Astrocyte of the spinal cord (primary cell): ENCODE measurements around the gene HOATZ.

Source experiments
- DNase-seq: peaks from one replicate; pipeline ENCODE4 v3.0.0; 2011; ENCODE audit warnings: low read depth, low spot score
- H3K4me3 ChIP-seq: 2 replicates; pipeline ENCODE4 v1.5.1; 2011; ENCODE audit warnings: low read depth, mild to moderate bottlenecking, low read length, moderate library complexity
- in situ Hi-C: cut with HindIII; loops from 2 replicates; pipeline ENCODE4 v1.10.0; 2017; ENCODE audit warnings: low sequenced_read_pairs
- TF ChIP-seq, protein P1 (sequence below): IDR thresholded peaks from 2 replicates; pipeline ENCODE4 v1.5.1; 2012; ENCODE audit warnings: low read depth, mild to moderate bottlenecking, low read length, inconsistent platforms

Gene HOATZ

DNA sequence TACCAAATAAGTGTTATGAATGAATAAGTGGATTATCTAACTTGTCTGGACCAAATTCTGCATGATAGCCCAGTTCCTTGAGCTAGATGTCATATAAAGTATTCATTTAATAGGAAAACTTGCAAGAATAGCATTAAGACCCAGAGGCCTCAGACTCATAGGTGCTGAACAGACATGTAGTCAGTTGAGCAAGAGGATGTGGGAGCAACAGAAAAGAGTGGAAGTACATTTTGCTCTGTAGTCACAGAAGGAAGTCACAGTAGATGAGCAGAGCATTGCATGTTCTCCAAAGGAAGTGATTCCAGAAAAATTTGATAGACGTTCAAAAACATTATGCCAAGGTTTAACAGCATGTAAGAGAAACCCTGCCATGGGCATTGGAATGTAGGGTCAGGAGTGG is 9.5 kb downstream of the HOATZ start:
- no peak overlapping the region for H3K4me3 ChIP-seq
- in situ Hi-C loops, result no loop called here
- TF ChIP-seq, protein P1, sequence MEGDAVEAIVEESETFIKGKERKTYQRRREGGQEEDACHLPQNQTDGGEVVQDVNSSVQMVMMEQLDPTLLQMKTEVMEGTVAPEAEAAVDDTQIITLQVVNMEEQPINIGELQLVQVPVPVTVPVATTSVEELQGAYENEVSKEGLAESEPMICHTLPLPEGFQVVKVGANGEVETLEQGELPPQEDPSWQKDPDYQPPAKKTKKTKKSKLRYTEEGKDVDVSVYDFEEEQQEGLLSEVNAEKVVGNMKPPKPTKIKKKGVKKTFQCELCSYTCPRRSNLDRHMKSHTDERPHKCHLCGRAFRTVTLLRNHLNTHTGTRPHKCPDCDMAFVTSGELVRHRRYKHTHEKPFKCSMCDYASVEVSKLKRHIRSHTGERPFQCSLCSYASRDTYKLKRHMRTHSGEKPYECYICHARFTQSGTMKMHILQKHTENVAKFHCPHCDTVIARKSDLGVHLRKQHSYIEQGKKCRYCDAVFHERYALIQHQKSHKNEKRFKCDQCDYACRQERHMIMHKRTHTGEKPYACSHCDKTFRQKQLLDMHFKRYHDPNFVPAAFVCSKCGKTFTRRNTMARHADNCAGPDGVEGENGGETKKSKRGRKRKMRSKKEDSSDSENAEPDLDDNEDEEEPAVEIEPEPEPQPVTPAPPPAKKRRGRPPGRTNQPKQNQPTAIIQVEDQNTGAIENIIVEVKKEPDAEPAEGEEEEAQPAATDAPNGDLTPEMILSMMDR, result no peak
- DNase-seq, result no peak

DNA sequence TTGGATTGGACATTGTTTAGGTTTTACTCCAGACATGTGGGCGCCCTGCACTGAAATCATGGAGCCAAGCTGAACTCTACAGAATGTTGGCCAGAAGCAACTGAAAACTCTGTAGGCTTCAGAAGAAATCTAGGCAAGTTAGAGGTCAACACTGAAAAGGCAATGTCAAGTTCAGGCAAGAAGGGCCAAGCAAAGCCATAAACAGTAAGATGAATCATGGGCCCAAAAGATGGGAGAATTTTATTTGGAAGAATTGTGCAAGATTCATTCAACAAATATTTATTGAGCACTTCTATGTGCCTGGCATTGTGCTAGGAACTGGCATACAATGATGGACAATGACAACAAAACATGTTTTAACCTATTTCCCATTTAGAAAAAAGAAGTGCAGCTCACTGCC is 10.9 kb downstream of the HOATZ start:
- in situ Hi-C loops, result no loop called here
- TF ChIP-seq, protein P1, result no peak
- no peak for DNase-seq

DNA sequence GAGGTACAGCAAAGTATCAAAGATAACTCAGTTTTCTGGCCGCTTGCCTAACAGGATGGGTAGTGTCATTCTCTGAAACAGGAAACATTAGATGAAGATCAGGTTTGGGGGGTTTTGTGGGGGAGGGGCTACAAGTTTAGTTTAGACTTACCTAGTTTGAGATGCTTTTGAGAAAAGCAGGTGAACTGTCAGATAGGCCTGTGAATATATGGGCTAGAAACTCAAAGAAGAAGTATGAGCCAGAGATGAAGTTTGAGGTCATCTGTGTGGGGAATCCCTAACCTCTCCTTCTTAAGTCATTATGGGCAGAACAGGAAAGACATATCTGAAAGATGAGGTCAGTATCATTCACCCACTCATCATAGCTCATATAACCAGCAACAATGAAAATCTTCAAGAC is 11.9 kb downstream of the HOATZ start:
- no peak overlapping the region for H3K4me3 ChIP-seq
- in situ Hi-C loops, result no loop called here
- TF ChIP-seq, protein P1, result no peak
- DNase-seq, result peak; percentile 72

More for the DNA sequence above, 10.9 kb downstream of the HOATZ start:
- no peak overlapping the region for H3K4me3 ChIP-seq

DNA sequence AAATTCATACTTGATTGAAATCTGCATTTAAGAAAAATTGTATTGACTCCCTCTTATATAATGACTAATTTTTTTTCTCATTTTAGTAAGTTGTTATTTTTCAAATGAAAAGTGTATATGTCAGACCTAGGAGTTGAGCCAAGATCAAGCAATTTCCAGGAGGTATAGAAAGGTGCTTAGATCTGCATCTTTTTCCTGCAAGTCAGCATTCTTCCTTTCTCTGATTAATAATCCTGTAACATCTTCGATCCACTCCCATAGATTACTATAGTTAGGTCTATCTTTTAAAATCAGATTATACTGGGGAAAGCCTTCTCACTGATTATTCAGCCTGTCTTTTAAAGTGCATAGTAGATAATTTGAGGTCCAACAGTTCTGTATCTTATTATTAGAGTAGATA is 12.7 kb downstream of the HOATZ start:
- no peak overlapping the region for H3K4me3 ChIP-seq
- no peak for DNase-seq
- TF ChIP-seq, protein P1, result no peak
- in situ Hi-C loops, result no loop called here

DNA sequence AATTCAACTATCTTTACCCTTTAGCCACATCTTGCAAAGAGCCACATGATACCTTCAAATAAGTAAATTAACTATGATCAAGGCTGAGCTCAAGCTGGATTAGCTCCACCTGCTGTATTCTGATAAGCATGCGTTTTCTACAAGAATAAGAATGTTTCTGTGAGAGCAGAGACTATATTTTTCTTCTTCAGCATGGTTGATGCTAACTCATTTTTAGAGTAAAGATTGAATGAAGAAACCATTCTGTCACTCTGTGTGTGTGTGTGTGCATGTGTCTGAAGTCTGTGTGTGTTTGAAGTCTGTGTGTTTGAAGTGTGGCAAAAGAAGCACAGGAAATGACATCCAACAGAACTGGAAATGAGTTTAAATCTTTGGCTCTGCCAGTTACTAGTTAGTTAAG is 14.0 kb downstream of the HOATZ start:
- DNase-seq, result no peak
- H3K4me3 ChIP-seq, result no peak overlapping the region
- TF ChIP-seq, protein P1, result no peak
- in situ Hi-C loops, result no loop called here

DNA sequence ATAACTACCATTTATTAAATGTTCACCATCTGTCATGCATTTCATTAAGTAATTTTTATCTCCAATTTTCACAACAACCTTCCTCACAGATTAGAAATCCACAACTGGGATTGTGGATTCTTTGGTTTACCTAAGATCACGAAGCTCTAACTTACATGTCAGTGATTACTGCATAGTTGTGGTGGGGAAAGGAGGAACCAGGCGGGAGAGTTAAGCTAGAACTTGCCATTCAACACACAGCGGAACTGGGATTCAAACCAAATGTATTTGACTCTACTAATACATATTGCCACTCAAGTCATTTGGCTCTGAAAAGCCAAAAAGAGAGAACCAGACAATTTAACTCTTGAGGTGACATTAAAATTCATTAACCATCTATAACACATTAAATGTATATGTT is 15.5 kb downstream of the HOATZ start:
- peak; percentile 35 for DNase-seq
- TF ChIP-seq, protein P1, result no peak
- in situ Hi-C loops, result no loop called here
- H3K4me3 ChIP-seq, result no peak overlapping the region

DNA sequence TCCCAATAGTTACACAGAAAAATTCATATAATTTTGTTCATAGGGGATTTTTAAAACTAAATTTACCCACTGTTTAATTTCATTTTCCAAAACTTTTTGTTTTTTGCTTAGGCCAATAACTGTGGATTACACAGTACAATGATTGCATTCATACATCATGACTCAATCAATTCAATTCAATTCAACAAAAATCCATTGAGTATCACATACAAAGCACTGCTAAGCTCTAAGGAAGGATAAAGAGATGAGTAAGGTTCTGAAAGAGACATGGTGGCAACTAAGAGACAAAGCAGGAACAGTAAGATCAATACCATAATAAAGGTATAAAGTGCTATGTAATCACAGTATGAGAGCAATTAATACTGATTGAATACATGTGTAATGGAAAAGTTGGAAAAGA is 16.6 kb downstream of the HOATZ start:
- peak; percentile 33 for DNase-seq
- H3K4me3 ChIP-seq, result no peak overlapping the region
- in situ Hi-C loops, result no loop called here
- TF ChIP-seq, protein P1, result no peak
